PC-9 (cell line): ENCODE measurements around the gene TNS1. TPM values are rescaled to one million over a fixed set of nuclear protein-coding genes. Genes with fewer than 3 reads are reported as not detected.

Experiments used
- BruUV-seq: library from RNA; stranded (reverse); fragments of 400-500 nt; replicated peaks from 2 replicates; lab custom pipeline; 2021; lab: Mats Ljungman, UMichigan
- CTCF ChIA-PET: fragments of 300-600 bp; sonication (Branson Sonifier 250); formaldehyde crosslinking; loops from one replicate; lab custom pipeline; 2022; ENCODE audit warnings: antibody characterized with exemption; lab: Charles Lee
- POLR2A ChIA-PET: fragments of 300-600 bp; sonication (Branson Sonifier 250); formaldehyde crosslinking; loops from one replicate; lab custom pipeline; 2022; ENCODE audit warnings: antibody characterized with exemption; ENCODE audit not compliant: unreplicated experiment; lab: Charles Lee
- DNase-seq, 2 experiments: peaks; one replicate each; pipeline versions ENCODE4 v3.0.0 to v3.0.0-alpha.2; 2015 to 2022; ENCODE audit warnings: mixed read lengths in 1 of 2
- H2AFZ ChIP-seq: fragments of 200-600 bp; sonication (generic); 2 replicates; pipeline ENCODE4 v1.8.1; 2017; ENCODE audit warnings: antibody characterized with exemption
- H3F3A ChIP-seq: fragments of 200-600 bp; sonication (generic); 2 replicates; pipeline ENCODE4 v1.8.1; 2017; ENCODE audit warnings: antibody characterized with exemption, mild to moderate bottlenecking, low read depth; ENCODE audit not compliant: insufficient read depth
- H3K27ac ChIP-seq: fragments of 200-600 bp; sonication (generic); 2 replicates; pipeline ENCODE4 v1.6.1; 2016; ENCODE audit warnings: mixed run types
- H3K27me3 ChIP-seq: fragments of 200-600 bp; sonication (generic); 2 replicates; pipeline ENCODE4 v1.6.1; 2016; ENCODE audit warnings: low read depth, mixed run types; ENCODE audit not compliant: insufficient read depth
- H3K36me3 ChIP-seq: fragments of 200-600 bp; sonication (generic); 2 replicates; pipeline ENCODE4 v1.6.1; 2016; ENCODE audit warnings: low read depth, mixed run types
- H3K4me1 ChIP-seq: fragments of 200-600 bp; sonication (generic); replicated peaks from 2 replicates; pipeline ENCODE4 v1.6.1; 2016; ENCODE audit warnings: mixed run types; ENCODE audit not compliant: insufficient read depth
- H3K4me2 ChIP-seq: fragments of 200-600 bp; sonication (generic); 2 replicates; pipeline ENCODE4 v1.6.1; 2017; ENCODE audit warnings: mixed run types
- H3K4me3 ChIP-seq: fragments of 200-600 bp; sonication (generic); 2 replicates; pipeline ENCODE4 v1.6.1; 2016; ENCODE audit warnings: mixed run types
- H3K79me2 ChIP-seq: fragments of 200-600 bp; sonication (generic); 2 replicates; pipeline ENCODE4 v1.6.1; 2017; ENCODE audit warnings: low read depth, mixed run types
- H3K9me2 ChIP-seq: fragments of 200-600 bp; sonication (generic); 2 replicates; pipeline ENCODE4 v1.8.1; 2017; ENCODE audit warnings: mild to moderate bottlenecking; ENCODE audit not compliant: insufficient read depth
- H3K9me3 ChIP-seq: fragments of 200-600 bp; sonication (generic); 2 replicates; pipeline ENCODE4 v1.8.1; 2016; ENCODE audit warnings: low read depth; ENCODE audit not compliant: insufficient read depth
- H4K20me1 ChIP-seq: fragments of 200-600 bp; sonication (generic); 2 replicates; pipeline ENCODE4 v1.8.1; 2017; ENCODE audit not compliant: insufficient read depth
- CTCF ChIP-seq: fragments of 200-600 bp; sonication (generic); conservative IDR thresholded peaks from 2 replicates; pipeline ENCODE4 v1.6.1; 2017; ENCODE audit warnings: mixed run types, antibody characterized with exemption, mild to moderate bottlenecking, moderate library complexity
- EZH2 ChIP-seq: fragments of 200-600 bp; sonication (generic); IDR thresholded peaks from 2 replicates; pipeline ENCODE4 v1.8.0; 2017; ENCODE audit warnings: antibody characterized with exemption, low read depth
- intact Hi-C: fragments of 100-400 bp; cut with micrococcal nuclease; formaldehyde crosslinking; loops from one replicate; pipeline ENCODE4 v1.10.0; 2022; ENCODE audit not compliant: unreplicated experiment
- total RNA-seq: library from RNA; stranded (reverse); gene quantifications from 2 replicates; pipeline ENCODE4 v1.2.3, GENCODE V29; 2021

Gene TNS1
- total RNA-seq, 1 experiment from 2014 or later = 5.5 TPM

DNA sequence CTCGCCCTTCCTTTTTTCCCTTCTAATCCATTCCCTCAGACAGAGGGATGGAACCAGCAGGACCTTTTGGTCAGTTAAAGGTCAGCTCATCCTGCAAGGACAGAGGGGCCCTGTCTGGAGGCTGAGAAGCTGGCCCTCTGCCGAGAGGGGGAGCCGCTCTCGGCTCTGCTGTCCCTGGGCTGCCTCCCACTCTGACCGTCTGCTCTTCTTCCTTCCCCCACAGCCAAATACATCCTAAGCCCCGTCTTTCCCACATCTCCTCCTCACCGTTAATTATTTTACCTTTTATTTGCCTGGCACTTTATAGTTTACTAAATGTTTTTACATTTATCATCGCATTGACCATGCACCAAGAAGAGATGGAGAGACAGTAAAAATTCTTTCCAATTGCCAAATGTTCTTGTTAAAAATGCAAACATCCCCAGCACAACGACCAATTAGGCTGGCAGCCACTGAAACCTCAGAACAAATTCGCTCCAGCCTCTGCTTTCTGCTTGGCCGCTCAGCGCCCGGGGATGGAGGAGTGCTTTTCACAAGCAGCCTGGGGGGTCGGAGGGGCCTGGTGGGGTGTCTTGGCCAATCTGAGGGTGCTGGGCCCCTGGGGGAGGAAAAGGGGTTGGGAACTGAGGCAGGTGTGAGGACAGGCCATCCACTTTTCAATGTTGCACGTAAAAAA lies 123.7 kb downstream of the TNS1 start:
- Histone ChIP-seq H3K27ac (no peak overlapping the region), H3K79me2 (no peaks in the 10 kb centered on the region), H2AFZ (no peak overlapping the region), H3K4me2 (no peak overlapping the region), H3K4me1 (no peaks in the 10 kb centered on the region), H3K4me3 (no peak overlapping the region), H3K36me3 (no peaks in the 10 kb centered on the region), H3K9me3 (no peaks in the 10 kb centered on the region), H3K9me2 (no peaks in the 10 kb centered on the region), H3F3A (no peaks in the 10 kb centered on the region), H3K27me3 (no peaks in the 10 kb centered on the region), H4K20me1 (no peaks in the 10 kb centered on the region)
- ChIA-PET POLR2A (no interaction called here), CTCF (no interaction called here)
- TF ChIP-seq EZH2 (no peak), CTCF (no peak)
- intact Hi-C loops = no loop called here
- no TSS peak for BruUV-seq
- no peak for DNase-seq

- Histone ChIP-seq H3K4me2 (no peak overlapping the region), H3F3A (no peaks in the 10 kb centered on the region), H3K27me3 (no peaks in the 10 kb centered on the region), H3K9me2 (no peaks in the 10 kb centered on the region), H3K4me3 (no peak overlapping the region), H3K79me2 (no peaks in the 10 kb centered on the region), H3K27ac (no peak overlapping the region), H2AFZ (no peak overlapping the region), H3K4me1 (no peaks in the 10 kb centered on the region), H4K20me1 (no peaks in the 10 kb centered on the region), H3K9me3 (no peaks in the 10 kb centered on the region), H3K36me3 (no peaks in the 10 kb centered on the region)
- CTCF ChIA-PET = no interaction called here
- intact Hi-C loops = no loop called here
- no peak for TF ChIP-seq EZH2
- TF ChIP-seq CTCF = no peak
- DNase-seq = no peak
- no TSS peak for BruUV-seq
- POLR2A ChIA-PET = no interaction called here
Observed at GRCh38 chr2:217877866-217878265, 124.9 kb downstream of the TNS1 start.

DNA sequence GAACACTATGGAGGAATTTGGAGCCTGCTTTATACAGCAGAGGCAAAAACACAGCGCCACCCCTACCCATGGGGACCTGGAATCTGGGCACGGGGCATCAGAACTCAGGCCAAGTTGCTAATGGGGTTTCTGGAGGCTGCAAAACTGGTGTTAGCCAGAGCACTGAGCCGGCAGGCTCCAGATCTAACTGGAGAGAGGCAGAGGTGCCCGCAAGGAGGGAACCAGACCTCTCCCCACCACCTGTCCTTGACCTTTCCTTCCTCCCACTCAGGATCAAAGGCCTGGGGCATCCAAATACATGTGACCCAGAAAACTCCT lies 126.6 kb downstream of the TNS1 start:
- no peak for DNase-seq
- Histone ChIP-seq H3K36me3 (no peaks in the 10 kb centered on the region), H2AFZ (no peak overlapping the region), H3K9me2 (no peaks in the 10 kb centered on the region), H3K4me1 (no peaks in the 10 kb centered on the region), H3F3A (no peaks in the 10 kb centered on the region), H3K27ac (no peak overlapping the region), H4K20me1 (no peaks in the 10 kb centered on the region), H3K9me3 (no peaks in the 10 kb centered on the region), H3K4me3 (no peak overlapping the region), H3K27me3 (no peaks in the 10 kb centered on the region), H3K79me2 (no peaks in the 10 kb centered on the region), H3K4me2 (no peak overlapping the region)
- TF ChIP-seq CTCF (no peak), EZH2 (no peak)
- ChIA-PET CTCF (no interaction called here), POLR2A (no interaction called here)
- intact Hi-C loops = no loop called here
- BruUV-seq = no TSS peak
